HL-60 (cell line): ENCODE measurements around the gene GABBR2.

Source experiments
- DNase-seq, 2 experiments: peaks; one replicate each; pipeline ENCODE4 v3.0.0-alpha.2; 2010 to 2020; ENCODE audit warnings: low read depth in 1 of 2, low spot score in 1 of 2
- H3K27ac ChIP-seq: fragments of 250-450 bp; sonication (Bioruptor Pico); replicated peaks from 2 replicates; pipeline ENCODE4 v1.5.1; 2020; ENCODE audit warnings: mild to moderate bottlenecking, moderate library complexity
- H3K27me3 ChIP-seq: fragments of 250-450 bp; sonication (Bioruptor Pico); 2 replicates; pipeline ENCODE4 v1.5.1; 2021; ENCODE audit warnings: mild to moderate bottlenecking, moderate library complexity; ENCODE audit not compliant: insufficient read depth, poor library complexity, severe bottlenecking
- H3K4me3 ChIP-seq: replicated peaks from 2 replicates; pipeline ENCODE4 v1.5.1; 2011; ENCODE audit warnings: mild to moderate bottlenecking, control low read depth, low read length; ENCODE audit not compliant: insufficient read depth
- GABPA ChIP-seq: IDR thresholded peaks from 2 replicates; pipeline ENCODE4 v1.6.1; 2012; ENCODE audit warnings: low read depth
- POLR2AphosphoS5 ChIP-seq: IDR thresholded peaks from 2 replicates; pipeline ENCODE4 v1.6.1; 2012; ENCODE audit warnings: low read depth
- SPI1 ChIP-seq: IDR thresholded peaks from 2 replicates; pipeline ENCODE4 v1.6.1; 2012; ENCODE audit warnings: low read depth, mild to moderate bottlenecking, borderline replicate concordance
- TF ChIP-seq, protein P1 (sequence below): IDR thresholded peaks from 2 replicates; pipeline ENCODE4 v1.6.1; 2012; ENCODE audit warnings: low read depth; ENCODE audit not compliant: insufficient replicate concordance
- TF ChIP-seq, protein P2 (sequence below): IDR thresholded peaks from one replicate; pipeline ENCODE4 v1.5.1; 2011; ENCODE audit warnings: low read length, control low read depth, inconsistent platforms; ENCODE audit not compliant: insufficient read depth

The GABBR2 gene

DNA sequence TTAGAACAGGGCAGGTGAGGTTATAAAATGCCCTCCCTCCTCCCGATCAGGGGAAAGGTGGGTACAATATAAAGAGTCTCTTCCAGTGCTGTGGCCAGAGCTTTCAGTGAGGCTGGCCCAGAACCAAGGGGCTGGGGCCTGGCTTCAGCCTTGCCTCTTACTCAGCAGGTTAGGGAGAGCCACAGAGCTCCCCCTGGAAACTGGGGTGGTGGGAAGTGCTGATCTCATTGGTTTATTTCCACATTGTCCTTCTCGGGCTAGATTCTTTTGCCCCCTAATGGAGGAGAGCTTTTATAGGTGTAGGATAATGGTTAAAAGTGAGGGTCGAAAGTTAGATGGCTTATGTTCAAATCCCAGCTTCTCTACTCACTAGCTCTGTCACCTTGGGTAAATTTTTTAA is 266.6 kb downstream of the GABBR2 start:
- Histone ChIP-seq H3K27me3 (peaks cover 9% of the 10 kb centered on the region), H3K4me3 (no peak overlapping the region), H3K27ac (no peak overlapping the region)
- no peak for TF ChIP-seq SPI1
- DNase-seq = no peak

DNA sequence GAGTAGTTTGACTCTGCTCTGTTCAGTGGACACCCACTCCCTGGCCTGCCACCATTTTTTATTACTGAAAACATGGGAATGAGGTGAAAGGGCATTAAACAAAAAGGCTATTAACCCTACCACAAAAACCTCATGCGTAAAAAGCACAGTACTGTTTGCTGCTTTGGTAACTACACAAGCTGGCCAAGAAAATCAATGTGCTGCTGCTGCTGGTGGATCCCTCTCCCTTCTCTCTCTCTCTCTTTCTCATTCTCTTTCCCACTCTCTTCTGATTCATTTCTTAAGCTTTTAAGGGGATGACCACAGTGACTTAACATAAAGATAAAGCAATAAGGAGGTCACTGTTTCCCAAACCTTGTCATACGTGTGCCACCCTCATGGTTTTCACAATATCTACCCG is 270.1 kb downstream of the GABBR2 start:
- no peak for DNase-seq
- TF ChIP-seq, protein P1, sequence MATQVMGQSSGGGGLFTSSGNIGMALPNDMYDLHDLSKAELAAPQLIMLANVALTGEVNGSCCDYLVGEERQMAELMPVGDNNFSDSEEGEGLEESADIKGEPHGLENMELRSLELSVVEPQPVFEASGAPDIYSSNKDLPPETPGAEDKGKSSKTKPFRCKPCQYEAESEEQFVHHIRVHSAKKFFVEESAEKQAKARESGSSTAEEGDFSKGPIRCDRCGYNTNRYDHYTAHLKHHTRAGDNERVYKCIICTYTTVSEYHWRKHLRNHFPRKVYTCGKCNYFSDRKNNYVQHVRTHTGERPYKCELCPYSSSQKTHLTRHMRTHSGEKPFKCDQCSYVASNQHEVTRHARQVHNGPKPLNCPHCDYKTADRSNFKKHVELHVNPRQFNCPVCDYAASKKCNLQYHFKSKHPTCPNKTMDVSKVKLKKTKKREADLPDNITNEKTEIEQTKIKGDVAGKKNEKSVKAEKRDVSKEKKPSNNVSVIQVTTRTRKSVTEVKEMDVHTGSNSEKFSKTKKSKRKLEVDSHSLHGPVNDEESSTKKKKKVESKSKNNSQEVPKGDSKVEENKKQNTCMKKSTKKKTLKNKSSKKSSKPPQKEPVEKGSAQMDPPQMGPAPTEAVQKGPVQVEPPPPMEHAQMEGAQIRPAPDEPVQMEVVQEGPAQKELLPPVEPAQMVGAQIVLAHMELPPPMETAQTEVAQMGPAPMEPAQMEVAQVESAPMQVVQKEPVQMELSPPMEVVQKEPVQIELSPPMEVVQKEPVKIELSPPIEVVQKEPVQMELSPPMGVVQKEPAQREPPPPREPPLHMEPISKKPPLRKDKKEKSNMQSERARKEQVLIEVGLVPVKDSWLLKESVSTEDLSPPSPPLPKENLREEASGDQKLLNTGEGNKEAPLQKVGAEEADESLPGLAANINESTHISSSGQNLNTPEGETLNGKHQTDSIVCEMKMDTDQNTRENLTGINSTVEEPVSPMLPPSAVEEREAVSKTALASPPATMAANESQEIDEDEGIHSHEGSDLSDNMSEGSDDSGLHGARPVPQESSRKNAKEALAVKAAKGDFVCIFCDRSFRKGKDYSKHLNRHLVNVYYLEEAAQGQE = no peak
- TF ChIP-seq, protein P2, sequence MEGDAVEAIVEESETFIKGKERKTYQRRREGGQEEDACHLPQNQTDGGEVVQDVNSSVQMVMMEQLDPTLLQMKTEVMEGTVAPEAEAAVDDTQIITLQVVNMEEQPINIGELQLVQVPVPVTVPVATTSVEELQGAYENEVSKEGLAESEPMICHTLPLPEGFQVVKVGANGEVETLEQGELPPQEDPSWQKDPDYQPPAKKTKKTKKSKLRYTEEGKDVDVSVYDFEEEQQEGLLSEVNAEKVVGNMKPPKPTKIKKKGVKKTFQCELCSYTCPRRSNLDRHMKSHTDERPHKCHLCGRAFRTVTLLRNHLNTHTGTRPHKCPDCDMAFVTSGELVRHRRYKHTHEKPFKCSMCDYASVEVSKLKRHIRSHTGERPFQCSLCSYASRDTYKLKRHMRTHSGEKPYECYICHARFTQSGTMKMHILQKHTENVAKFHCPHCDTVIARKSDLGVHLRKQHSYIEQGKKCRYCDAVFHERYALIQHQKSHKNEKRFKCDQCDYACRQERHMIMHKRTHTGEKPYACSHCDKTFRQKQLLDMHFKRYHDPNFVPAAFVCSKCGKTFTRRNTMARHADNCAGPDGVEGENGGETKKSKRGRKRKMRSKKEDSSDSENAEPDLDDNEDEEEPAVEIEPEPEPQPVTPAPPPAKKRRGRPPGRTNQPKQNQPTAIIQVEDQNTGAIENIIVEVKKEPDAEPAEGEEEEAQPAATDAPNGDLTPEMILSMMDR = no peak
- no peak for TF ChIP-seq GABPA
- no peak for TF ChIP-seq SPI1
- no peak for TF ChIP-seq POLR2AphosphoS5
- Histone ChIP-seq H3K4me3 (no peak overlapping the region), H3K27me3 (peaks cover 8% of the 10 kb centered on the region), H3K27ac (no peak overlapping the region)

DNA sequence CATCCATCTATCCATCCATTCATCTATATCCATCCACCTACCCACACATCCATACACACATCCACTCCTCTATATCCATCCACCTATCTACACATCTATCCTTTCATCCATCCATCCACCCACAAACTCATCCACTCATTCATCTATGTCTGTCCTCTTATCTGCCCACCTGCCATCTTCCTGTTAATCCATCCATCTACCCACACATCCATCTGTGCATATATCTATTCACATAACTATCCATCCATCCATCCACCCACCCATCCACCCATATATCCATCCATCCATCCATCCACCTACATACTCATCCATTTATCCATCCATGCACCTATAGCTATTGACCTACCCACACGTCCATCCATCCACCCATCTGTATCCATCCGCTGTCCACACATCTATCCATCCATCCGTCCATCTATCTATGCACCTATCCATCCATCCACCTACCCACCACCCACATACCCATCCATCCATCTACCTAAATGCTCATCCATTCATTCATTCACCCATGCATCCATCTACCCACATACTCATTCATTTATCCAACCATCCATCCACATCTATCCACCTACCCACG is 271.2 kb downstream of the GABBR2 start:
- Histone ChIP-seq H3K27ac (no peak overlapping the region), H3K4me3 (no peak overlapping the region), H3K27me3 (peaks cover 3% of the 10 kb centered on the region)
- no peak for DNase-seq
- TF ChIP-seq, protein P1 = no peak
- TF ChIP-seq, protein P2 = no peak
- no peak for TF ChIP-seq GABPA
- no peak for TF ChIP-seq SPI1
- no peak for TF ChIP-seq POLR2AphosphoS5

DNA sequence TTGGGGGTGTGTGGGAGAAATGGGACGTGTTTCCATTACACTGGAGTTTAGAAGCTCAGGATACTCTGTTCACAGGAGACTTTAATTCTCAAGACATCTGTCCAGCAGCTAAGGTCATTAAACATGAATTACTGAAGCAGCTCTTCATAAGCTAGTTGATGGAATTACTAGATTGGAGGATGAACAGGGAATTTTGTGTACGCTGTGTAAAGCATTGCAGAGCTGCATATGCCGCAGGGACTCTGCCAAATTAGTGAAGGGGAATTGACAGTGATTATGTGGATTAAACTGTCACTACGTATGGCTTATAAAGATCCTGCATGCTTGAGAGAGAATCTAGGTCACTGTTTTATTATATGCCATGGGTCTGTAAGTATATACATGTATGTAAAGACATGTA is 275.8 kb downstream of the GABBR2 start:
- TF ChIP-seq, protein P1 = no peak
- TF ChIP-seq, protein P2 = no peak
- TF ChIP-seq SPI1 = no peak
- TF ChIP-seq GABPA = no peak
- no peak for TF ChIP-seq POLR2AphosphoS5
- DNase-seq = no peak
- Histone ChIP-seq H3K27ac (no peak overlapping the region), H3K4me3 (no peak overlapping the region), H3K27me3 (no peaks in the 10 kb centered on the region)
